Fibroblast of peridontal ligament (primary cell): ENCODE measurements around the gene S100P.

Experiments used
- DNase-seq: peaks from one replicate; pipeline ENCODE4 v3.0.0-alpha.2; 2010; ENCODE audit errors: extremely low read depth

Gene S100P

DNA sequence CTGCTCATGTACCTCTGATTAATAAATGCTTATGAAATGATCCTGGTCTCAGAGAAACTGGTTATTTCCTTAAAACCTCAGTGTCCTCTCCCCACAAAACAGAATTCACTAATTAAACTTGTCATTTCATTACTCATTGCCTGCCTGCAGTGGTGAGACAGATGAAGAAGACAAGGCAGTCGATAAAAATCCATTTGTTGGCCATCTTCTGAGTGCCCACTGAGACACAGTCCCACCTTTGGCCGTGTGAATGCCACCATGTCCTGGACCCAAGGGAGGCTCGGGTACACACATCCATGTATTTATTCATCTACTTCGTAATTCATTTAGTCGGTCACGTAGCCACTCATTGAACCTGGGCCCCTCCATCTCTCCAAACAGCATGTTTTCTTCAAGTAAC is 3.5 kb downstream of the S100P start:
- no peak for DNase-seq

DNA sequence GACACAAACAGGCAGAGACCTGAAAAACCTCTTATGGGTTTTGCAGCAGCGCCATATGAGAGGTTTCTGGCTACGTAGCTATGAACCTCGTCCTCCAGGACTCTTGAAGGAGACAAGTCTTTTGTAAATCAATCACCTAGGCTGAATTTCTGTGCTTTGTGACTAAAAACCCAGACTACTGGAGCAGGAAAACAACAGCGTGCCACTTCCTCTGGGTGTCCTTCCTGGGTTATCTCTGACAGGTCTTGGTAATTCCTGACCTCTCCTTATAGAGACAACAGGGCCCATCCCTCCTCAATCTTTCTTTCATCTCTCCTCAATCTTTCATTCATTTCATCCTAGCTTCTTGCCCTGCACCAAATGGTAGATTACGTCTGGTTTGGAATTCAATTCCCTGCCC is 5.7 kb downstream of the S100P start:
- DNase-seq, result no peak

DNA sequence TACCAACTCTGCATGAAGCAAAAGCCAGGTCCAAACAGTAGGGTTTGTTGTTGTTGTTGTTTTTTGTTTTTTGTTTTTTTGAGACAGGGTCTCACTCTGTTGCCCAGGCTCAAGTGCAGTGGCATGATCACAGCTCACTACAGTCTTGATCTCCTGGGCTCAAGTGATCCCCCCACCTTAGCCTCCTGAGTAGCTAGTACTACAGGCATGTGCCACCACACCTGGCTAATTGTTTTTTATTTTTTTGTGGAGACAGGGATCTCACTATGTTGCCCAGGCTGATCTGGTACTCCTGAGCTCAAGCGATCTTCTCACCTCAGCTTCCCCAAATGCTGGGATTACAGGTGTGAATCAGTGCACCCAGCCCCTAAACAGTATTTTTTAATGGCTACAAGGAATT is 6.2 kb downstream of the S100P start:
- no peak for DNase-seq

DNA sequence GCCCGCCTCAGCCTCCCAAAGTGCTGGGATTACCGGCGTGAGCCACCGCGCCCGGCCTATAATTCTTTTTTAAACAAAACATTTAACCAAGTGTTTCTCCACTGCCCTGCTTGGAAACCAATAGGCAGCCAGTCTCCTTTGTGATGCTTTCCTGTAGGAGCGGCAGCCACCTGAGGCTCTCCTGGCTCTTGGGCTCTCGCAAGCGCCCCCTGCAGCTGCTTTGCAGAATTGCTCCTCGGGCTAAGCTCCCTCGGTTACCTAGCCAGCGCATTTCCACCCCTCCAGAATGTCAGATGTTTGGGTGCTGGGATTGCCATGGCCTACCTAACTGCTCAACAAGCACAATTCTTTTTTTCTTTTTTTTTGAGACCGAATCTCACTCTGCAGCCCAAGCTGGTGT is 7.7 kb downstream of the S100P start:
- DNase-seq, result no peak

DNA sequence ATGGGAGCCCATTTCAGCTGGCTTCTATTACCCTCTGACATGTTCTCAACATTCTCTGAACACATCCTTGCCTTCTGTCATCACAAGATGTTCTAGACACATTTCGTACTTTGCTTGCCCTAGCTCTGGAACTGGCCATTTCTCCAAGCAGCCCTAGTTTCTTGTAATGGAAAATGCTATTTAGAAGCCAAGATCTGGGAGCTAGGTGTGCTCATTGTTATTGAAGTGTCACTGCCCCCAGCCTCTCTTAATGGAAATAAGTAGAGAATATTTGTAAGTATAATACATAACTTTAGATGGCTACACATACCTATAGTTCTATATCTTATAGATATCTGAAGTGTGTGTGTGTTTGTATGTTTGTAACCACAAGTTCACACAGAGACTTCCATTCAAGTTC is 9.1 kb downstream of the S100P start:
- DNase-seq, result no peak

DNA sequence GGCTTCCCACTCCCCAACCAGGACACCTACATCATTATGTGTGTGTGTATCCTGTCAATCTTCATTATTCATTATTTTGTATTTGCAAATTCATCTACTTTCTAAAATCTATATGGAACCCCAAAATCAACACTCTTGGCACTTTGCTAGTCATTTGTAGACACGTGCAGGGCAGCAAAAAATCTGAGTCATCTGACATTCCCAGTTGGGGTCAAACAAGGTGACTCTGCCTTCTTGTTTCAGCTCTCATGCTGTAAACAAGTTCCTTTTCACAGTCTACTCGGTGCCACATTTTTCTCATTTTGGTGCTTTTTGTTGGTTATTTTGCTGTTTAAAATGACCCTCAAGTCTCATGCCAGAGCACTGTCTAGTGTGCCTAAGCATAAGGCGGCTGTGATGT is 10.1 kb downstream of the S100P start:
- no peak for DNase-seq

DNA sequence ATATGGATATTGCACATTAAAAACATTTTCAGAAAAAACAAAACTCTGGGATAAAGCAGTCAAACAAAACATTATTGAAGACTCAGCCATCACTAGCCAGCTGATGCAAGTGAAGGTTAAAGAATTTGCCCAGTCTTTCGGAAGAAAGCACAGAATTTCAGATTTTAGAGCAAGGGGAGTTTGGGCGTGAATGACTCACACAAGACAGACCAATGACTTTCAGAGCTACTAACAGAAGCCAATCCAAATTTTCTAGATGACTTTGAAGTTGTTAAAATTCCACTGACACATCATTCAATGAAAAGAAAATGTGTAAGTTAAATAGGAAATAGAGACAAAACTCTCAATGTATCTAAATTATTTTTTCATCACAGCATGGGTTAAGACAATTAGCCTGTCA is 12.0 kb downstream of the S100P start:
- DNase-seq, result no peak

DNA sequence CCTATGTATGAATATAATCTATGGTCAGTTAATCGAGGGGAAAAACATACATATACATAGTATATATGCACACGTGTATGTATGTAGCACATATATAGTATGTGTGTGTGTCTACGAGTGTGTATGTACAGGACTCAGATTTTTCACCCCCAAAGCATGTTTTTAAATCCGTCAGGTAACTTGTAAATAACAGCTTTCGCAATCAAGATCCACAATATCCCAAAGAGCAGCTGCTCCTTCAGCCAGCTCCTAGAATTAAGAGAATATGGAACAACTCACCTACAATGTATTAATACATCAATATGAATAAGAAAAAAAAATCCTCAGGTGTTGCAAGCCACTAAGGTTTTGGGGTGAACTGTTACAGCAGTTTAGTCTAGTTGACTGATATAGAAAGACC is 12.5 kb downstream of the S100P start:
- DNase-seq, result no peak

DNA sequence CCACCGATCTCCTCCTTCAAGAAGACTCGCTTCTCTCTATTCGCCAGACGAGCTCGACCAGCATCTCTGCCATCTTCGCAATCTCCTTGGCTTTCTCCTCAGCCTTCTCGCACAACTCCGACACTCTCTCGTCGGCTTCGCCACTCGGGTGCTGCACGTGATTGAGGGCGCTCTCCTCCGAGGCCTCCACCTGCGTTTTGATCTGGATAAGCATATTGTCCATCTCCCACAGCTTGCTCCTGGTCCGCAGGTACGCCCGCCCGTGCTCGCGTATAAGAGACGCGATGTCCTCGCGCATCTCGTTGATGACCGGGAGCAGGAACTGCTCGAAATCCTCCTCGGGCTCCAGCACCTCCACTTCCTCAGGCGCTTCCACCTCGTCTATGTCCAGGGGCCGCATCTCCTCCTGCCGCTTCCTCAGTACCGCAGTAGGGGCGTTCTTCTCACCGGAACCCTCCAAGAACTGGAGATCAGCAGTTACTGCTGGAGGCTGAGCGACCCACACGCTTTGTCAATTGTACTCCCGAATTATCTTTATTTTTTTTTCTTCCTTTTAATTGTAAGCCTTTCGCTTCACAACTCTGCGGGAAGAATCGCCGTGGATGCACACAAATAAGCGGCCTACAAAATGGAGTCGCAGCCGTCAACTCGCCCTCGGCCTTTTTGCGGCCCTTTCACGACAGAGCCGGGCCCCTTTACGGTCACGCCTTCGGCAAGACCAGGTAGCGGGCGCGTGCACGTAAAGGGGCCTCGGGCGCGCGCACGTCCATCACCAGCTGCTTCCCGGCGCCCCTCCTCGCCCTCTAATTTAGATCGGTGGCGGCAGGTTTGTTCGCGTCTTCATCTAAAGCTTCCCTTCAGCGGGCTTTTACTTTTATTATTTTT is 15.8 kb downstream of the S100P start, which contains the start of gene MRFAP1L1:
MRFAP1L1 (minus strand) TSS at position 636 of the 885 bp plus-strand sequence; CDS start at position 400, 236 bp downstream.
- DNase-seq, result peak; percentile 96

DNA sequence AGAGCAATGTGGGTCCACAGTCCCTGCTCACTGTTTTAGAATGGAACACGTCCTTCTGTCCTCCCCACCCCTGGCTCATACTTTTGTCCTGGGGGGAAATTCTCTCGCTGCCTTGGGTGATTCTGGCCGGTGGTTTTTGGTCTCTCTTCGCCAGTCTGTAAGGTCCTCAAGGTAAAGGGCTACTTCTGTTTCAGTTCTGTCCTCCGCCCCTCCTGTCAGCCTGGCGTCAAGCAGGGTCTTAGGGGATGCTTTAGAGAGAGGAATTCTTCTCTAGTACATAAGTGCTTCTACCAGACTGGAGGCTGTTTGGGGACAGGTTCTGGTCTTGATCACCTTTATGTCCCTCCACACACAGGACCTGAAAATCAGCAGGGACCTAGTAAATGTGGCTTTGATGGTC is 16.6 kb downstream of the S100P start:
- no peak for DNase-seq

DNA sequence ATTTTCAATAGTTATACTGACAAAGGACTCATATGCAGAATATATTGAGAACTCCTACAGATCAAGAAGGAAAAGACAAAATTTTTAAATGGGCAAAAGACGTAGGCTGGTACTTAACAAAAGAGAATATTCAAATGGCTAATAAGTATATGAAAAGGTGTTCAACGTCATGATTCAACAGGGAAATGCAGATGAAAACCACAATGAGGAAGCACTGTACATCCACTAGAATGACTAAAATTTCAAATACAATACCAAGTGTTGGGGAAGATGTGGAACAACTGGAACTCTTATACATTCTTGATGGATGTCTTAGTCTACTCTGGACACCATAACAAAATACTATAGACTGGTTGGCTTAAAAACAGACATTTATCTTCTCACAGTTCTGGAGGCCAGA is 17.3 kb downstream of the S100P start:
- DNase-seq, result no peak

DNA sequence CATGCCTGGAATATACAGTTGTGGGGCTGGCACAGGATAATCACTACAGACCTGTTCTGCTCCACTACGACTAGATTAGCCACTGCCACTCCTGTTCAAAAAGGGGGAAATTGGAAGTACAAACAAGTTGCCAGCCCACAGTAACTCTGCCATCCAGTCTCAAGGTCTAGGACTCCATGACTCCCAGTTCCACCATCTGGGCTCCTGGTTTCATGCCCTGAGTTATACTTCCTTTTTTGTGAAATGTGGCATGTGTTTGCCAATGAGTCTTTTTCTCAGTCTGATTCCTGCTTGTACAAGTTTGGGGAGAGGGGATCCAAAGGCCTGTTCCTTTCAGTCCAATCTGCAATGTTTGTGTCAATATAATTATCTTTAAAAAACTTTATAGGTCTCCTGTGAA is 21.3 kb downstream of the S100P start:
- DNase-seq, result no peak

DNA sequence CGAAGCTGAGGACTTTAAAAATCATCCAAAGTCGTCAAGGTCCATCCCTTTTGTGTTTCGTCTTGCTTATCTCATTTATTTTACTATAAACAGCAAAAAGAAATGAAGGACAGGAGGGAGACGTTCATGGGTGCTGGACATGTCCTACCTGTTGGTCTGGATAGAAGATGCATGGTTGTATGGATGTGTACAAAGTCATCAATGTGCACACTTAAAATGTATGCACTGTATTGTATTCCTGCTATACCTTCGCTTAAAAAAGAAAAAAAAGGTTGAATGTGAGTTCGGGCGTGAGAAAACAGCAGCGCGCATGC is 22.0 kb downstream of the S100P start:
- no peak for DNase-seq

DNA sequence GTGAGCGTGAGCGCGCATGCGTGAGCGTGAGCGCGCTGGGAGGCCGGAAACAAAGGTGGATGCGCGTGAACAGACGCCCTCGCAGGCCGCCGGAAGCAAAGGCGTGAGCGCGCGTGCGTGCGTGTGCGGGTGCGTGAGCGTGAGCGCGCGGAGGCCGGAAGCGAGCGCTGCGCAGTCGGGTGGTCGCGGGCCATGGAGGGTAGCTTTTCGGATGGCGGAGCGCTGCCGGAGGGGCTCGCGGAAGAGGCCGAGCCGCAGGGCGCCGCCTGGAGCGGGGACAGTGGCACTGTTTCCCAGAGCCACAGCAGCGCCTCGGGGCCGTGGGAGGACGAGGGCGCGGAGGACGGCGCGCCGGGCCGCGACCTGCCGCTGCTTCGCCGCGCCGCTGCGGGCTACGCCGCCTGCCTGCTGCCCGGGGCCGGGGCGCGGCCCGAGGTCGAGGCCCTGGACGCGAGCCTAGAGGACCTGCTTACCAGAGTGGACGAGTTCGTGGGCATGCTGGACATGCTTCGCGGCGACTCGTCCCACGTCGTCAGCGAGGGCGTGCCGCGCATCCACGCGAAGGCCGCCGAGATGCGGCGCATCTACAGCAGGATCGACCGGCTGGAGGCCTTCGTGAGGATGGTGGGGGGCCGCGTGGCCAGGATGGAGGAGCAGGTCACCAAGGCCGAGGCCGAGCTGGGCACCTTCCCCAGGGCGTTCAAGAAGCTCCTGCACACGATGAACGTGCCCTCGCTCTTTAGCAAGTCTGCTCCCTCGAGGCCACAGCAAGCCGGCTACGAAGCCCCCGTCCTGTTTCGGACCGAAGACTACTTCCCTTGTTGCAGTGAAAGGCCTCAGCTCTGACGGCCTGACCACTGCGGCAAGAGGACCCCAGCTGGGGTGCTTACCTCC is 22.6 kb downstream of the S100P start, which contains the start of gene BLOC1S4:
BLOC1S4 (plus strand) TSS at position 157 of the 894 bp plus-strand sequence; CDS start at position 193, 36 bp downstream.
- peak; percentile 88 for DNase-seq

DNA sequence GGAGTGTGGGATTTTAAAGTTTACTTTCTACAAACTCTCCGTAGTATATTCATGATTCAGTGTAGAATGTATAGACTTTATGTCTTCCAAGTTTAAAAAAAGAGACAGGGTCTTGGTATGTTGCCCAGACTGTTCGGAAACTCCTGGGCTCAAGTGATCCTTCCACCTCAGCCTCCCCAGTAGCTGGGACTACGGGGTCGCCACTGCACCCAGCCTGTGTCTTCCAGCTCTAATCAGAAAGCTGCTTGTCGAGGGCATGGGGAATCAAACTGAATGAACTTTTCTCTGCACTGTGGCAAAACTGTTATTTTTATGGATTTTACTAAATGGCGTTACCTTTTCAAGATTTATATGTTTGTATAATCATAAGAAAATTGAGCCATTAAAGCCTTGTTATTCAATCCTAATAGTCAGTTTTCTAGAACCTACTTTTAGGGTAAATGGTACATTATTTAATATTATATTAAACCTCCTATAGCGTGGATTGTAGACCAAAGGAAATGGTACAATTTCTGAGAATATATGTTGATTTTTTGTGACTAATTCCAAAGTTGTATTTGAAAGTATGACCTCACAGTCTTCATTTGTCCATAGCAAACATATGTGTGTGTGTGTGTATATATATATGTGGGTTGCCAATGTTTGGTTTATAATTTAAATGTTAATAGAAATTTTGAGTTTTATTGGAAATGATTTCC is 23.4 kb downstream of the S100P start:
- DNase-seq, result no peak

DNA sequence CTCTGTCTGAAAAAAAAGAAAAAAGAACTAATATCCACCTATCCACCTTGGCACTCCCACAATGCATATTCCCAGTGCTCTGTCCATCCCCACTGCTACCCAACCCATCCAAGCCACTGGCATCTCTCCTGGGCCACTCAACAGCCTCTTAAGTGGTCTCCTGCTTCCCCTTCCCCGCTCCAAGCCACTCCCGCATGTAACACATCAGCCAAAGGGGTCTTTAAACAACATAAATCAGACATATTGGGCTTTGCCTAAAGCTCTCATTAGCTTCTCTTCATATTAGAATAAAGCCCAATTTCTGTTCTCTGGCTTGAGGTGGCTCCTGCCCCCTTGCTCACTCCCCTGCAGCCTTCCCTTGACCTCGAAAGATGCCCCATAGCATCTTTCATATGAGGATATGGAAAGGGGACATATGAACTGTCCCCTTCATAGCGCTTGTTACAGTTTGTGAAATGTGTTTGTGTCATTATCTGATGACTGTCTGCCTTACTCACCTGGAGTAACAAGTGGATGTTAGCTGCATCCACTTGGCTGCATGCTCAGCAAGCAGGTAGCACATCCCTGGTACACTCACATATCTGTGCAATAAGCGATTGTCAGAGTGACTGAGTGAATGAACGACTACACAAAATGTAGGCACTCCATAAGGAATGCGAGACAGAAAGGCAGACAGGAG is 25.4 kb downstream of the S100P start:
- no peak for DNase-seq

DNA sequence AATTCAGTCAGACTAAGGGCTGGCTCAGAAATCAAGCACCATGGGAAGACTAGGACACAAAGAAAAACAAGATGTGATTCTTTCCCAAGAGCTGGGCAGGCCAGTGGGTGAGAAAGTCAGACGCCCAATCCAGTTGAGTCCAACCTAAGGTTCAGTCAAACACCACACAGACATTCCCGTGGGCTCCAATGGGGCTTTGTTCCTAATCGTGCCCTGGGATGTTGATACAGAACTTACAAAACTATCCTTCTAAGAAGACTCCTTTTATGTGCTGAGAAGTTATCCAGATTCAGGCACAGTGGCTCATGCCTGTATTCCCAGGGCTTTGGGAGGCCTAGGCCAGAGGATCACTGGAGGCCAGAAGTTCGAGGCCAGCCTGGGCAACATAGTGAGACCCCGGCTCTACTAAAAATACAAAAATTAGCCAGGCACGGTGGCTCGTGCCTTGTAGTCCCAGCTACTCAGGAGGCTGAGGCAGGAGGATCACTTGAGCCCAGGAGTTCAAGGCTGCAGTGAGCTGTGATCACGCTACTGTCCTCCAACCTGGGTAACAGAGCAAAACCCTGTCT is 26.0 kb downstream of the S100P start:
- no peak for DNase-seq

DNA sequence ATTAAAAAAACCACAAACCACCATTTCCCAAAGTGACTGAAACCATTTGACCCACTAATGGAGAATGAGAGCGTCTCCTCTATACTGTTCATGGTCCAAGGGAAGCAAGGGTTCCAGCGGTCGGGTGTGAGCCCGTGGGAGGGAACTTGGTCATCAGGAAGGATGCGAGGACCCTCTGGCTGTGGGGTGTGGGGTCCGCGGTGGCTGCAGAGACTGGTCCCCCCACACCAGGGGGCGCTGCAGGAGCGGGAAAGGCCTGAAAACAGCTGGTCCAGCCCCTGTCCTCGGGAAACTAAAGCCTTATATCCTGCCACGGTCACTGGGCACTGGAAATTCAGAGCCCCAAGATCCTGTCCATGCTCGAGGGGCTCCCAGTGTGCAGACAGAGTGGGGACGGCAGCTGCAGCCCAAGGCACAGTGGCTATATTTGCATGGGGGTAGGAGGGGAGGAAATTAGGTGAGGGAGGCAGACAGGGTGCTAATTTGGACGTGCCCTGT is 26.6 kb downstream of the S100P start:
- peak; percentile 73 for DNase-seq

DNA sequence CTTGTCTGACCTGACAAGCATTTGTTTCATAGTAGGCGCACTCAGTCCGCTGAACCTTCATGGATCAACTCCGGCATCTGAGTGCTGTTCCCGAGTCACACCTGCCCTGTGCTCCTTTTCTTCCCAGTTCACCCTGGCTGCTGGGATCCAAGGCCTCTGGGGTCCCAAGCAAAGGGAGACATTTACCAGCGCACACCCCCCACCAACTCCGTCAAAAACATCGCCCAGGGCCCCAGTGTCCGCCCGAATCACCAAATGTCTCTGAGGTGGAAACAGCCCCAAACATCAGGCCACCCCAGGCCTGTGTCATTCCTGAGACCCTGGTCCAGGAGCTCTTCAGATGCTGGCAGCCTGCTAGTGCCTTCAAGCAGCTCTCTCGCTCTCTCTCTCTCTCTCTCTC is 27.4 kb downstream of the S100P start:
- no peak for DNase-seq

DNA sequence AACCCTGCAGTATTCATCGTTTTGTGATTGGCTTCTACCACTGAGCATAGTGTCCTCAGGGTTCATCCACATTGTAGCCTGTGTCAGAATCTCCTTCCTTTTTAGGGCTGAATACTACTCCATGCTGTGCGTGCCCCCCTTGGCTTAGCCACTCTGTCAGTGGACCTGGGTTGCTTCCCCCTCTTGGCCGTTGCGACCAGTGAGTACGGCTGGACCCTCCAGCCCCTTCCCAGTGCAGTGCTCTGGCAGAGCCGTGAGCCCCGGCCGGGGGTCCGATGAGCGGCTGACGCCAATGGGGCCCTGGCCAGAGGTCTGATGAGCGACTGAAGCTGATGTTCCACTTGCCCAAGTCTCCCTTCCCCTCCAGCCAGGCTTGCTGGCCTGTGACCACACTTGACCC is 29.2 kb downstream of the S100P start:
- DNase-seq, result no peak

DNA sequence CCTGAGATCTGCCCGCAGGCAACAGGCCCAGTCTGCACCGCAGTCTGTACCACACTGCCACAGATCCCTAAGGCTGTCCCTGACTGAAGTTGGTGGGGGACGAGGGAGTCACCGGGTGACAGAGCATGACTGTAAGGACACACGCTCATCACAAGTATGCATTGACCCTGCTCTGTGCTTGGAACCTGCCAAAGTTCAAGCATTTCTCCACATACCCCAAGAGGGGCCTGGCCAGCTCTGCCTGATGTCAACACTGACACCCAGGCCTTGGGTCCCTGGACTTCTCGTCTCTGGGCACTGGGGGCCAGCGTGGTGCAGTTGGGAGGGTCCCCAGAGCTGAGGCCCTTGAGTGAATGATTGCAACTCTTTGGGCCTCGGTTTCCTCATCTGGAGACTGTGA is 30.2 kb downstream of the S100P start:
- DNase-seq, result no peak
